GM20431 (cell line): Measurements from ENCODE around the gene ZNF254.
"Not testable (repeated sequence)": the region's sequence is repeated elsewhere in the genome, so short reads cannot be mapped to it uniquely, and the experiment has no call there.

Experiments
- in situ Hi-C: fragments of 300-500 bp; cut with MseI, MboI; formaldehyde crosslinking; loops from one replicate; pipeline ENCODE4 v1.15.0; 2020; ENCODE audit warnings: low sequenced_read_pairs; ENCODE audit not compliant: unreplicated experiment

Gene ZNF254

GRCh38 chr19:24086974-24087595 lies at the start of gene ZNF254:
Gene ZNF254, plus strand, starts transcription at chr19:24087187. Its CDS starts 121 bp downstream, at chr19:24087308.
- in situ Hi-C loops, result no loop called here

- in situ Hi-C loops, result no loop called here
These were observed 46.4 kb upstream of the ZNF254 start for GRCh38 chr19:24040621-24041020.

- in situ Hi-C loops, result not testable (repeated sequence)
These were observed 45.7 kb upstream of the ZNF254 start for GRCh38 chr19:24041326-24041725.

DNA sequence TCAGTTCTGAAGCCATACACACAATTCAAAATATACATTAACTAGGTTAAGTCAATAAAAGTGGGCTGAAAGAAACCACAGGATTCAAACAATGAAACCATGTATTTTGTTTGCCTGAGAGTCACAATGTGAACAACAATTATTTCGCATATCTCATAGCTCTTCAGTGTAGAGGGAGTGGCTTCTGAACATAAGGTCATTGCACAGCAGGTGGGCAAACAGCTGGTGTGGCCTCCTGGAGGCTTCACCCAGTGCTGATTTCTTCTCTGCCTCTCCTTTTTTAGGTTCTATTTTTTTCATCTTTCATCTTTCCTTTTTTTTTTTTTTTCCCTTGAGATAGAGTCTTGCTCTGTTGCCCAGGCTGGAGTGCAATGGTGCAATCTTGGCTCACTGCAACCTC lies 40.4 kb upstream of the ZNF254 start:
- in situ Hi-C loops, result no loop called here

GRCh38 chr19:24048261-24048660 lies 38.7 kb upstream of the ZNF254 start:
- in situ Hi-C loops, result no loop called here

DNA sequence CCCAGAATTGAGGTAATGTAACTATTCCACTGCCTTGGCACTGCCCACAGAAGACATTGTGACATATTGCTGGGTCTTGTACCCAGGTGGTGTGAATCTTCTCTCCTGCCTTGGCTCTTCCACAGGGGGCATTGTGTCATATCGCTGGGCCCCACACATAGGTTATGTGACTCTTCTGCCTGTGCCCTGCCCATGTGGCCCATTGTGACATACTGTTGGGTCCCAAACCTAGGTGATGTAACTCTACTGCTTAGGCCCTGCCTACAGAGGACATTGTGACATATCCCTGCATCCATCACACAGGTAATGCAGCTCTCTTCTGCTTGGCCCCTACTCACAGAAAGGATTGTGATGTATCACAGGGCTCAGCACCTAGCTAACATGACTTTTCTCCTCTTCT lies 37.5 kb upstream of the ZNF254 start:
- in situ Hi-C loops, result no loop called here

GRCh38 chr19:24051516-24051915 lies 35.5 kb upstream of the ZNF254 start:
- in situ Hi-C loops, result no loop called here

- in situ Hi-C loops, result no loop called here
These were observed 34.2 kb upstream of the ZNF254 start for GRCh38 chr19:24052811-24053210.

GRCh38 chr19:24053601-24054000 lies 33.4 kb upstream of the ZNF254 start:
- in situ Hi-C loops, result no loop called here

DNA sequence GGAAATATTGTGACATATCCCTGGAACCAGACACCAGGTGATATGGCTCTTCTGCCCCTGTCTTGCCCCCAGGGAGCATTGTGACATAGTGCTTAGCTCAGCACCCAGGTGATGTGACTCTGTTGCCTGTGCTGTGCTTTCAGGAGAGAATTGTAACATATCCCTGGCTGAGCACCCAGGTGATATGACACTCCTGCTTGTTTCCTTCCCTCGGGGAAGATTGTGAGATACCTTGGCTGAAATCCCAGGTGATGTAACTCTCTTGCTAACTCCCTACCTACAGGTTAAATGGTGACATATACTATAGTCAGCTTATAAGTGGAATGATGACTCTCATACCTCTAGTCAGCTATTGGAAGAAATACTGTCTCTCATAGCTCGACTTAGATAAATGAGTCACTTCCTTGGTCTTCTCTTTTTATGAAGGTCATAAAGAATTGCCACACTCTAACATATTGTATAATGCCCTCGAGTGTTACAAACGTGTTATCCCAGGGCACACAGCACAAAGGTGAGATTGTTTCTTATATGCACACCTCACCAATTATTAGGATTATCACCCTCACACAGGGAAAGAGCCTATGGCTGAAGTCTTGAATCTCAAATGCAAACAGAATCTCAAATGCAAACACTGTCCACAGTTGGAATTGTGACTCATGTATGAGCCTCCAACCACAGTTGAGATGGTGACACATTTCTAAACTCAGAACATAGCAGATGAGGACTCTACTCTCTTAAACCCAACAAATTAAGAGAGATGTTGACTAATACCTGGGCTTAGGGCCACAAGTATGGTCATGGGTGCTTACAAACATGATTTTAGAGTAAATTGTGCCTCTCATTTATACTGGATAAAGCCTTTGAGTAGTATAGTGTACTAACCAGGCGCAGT lies 32.7 kb upstream of the ZNF254 start:
- in situ Hi-C loops, result no loop called here

DNA sequence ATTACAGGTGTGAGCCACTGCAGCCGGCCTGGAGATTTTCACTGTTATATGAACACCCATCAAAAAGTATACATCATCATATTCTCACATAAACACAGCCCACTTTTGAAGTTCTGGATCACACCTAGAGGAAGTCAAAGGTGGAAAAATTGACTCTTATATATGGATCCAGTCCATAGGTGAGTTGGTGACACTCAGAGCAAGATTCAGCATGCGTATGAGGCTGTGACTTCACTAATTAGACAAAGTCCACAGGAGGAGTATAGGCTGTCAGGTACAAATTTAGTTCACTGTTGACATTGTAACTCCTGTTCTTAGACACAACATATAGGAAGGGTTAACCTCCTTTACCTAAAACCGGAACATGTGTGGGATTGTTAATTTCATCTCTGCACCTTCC lies 31.4 kb upstream of the ZNF254 start:
- in situ Hi-C loops, result no loop called here

- in situ Hi-C loops, result no loop called here
These were observed 29.8 kb upstream of the ZNF254 start for GRCh38 chr19:24057144-24057543.

DNA sequence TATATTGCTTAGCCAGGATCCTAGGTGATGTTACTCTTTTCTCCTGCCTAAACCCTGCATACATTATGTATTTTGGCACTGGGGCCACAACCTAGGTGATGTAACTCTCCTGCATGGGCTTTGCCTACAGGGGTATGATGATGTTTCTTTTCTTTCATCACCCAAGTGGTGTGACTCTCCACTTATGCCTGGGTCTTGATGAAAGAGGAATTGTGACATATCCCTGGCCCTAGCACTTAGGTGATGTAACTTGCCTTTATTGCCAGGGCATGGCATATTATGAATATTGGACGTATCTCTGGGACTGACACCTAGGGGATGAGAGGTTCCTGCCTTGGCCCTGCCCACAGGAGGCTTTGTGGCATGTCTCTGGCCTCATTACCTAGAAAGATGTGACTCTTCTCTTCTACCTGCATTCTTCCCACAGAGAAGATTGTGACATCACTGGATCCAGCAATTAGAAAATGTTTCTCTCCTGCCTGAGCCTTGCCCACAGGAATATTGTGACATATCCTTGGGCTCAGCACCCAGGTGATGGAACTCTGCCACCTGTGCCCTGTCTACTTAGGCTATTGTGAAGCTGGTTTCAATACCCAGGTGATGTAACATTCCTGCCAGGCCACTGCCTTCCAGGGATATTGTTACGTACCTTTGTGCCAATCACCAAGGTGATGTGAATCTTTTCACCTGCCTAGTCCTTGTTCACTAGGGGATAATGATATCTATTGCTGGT lies 27.3 kb upstream of the ZNF254 start:
- in situ Hi-C loops, result no loop called here

GRCh38 chr19:24060687-24061356 lies 26.2 kb upstream of the ZNF254 start:
- in situ Hi-C loops, result no loop called here

- in situ Hi-C loops, result no loop called here
These were observed 24.8 kb upstream of the ZNF254 start for GRCh38 chr19:24062190-24062589.

- in situ Hi-C loops, result no loop called here
These were observed 23.7 kb upstream of the ZNF254 start for GRCh38 chr19:24063295-24063694.

DNA sequence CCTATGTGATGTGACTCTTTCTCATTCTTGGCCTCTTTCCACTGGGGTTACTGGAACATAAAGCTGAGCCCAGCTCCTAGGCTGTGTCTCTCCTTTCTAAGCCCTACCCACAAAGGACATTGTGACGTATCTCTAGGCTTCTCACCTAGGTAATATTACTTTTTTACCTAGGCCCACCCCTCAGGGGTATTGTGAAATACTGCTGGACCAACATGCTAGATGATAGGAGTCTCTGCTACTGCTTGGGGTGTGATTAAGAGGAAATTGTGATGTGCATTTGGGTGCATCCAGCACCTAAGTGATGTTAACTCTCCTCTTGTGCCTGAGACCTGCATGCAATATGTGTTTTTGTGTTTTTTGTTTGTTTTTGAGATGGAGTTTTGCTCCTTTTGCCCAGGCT lies 22.8 kb upstream of the ZNF254 start:
- in situ Hi-C loops, result no loop called here

- in situ Hi-C loops, result no loop called here
These were observed 21.7 kb upstream of the ZNF254 start for GRCh38 chr19:24065243-24065642.

- in situ Hi-C loops, result no loop called here
These were observed 21.0 kb upstream of the ZNF254 start for GRCh38 chr19:24065865-24066604.
